PC-3 (cell line): Measurements from ENCODE around the gene RGS12.

Source experiments
- EZH2 ChIP-seq: fragments of 300-600 bp; sonication (generic); IDR thresholded peaks from one replicate; pipeline ENCODE4 v1.6.1; 2017; ENCODE audit warnings: antibody characterized with exemption, mild to moderate bottlenecking, low read length; ENCODE audit not compliant: unreplicated experiment
- EZH2phosphoT487 ChIP-seq: fragments of 300-600 bp; sonication (generic); IDR thresholded peaks from 2 replicates; pipeline ENCODE4 v1.6.1; 2018; ENCODE audit warnings: mild to moderate bottlenecking, antibody characterized with exemption, low read length, borderline replicate concordance
- TF ChIP-seq, protein P1 (sequence below): fragments of 300-600 bp; sonication (generic); conservative IDR thresholded peaks from 2 replicates; pipeline ENCODE4 v1.5.1; 2017; ENCODE audit warnings: antibody characterized with exemption, low read depth, mild to moderate bottlenecking, low read length

DNA sequence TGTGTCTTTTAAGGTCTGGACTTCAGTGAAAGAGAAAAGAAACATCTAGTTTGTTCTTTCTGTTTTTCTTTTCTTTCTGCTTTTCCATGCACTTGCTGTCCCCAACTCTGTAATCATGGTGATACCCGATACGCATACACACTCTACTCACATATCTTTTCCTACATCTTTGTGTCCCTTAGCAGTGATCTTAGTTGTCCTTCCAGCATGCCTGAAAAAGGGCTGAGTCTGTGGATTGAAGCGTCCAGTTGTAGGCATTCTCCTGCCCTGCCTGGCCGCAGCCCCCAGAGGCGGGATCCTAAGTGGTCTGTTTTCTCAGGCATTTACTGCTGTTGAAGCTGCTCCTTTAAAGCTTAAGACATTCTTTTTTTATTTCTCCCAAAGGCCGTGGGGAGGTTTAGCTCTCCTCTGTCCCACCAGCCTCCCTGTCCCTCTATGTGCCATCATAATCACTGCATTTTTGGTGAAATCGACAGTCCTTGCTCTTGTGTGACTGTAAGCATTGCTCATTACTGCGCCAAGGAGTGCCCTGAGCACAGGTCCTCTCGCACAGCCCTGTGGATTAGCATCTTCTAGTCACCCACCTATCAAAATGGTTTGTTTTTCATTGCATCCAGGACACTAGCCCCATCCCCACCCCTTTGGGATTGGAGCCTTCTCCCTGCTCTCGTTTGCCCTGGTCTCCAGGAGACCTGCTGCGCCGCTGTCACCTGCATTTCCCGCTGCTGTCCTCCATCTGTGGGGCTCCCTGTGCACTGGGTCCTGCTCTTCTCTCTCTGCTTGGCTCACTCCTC lies 4.4 kb downstream of the RGS12 start:
- TF ChIP-seq, protein P1, sequence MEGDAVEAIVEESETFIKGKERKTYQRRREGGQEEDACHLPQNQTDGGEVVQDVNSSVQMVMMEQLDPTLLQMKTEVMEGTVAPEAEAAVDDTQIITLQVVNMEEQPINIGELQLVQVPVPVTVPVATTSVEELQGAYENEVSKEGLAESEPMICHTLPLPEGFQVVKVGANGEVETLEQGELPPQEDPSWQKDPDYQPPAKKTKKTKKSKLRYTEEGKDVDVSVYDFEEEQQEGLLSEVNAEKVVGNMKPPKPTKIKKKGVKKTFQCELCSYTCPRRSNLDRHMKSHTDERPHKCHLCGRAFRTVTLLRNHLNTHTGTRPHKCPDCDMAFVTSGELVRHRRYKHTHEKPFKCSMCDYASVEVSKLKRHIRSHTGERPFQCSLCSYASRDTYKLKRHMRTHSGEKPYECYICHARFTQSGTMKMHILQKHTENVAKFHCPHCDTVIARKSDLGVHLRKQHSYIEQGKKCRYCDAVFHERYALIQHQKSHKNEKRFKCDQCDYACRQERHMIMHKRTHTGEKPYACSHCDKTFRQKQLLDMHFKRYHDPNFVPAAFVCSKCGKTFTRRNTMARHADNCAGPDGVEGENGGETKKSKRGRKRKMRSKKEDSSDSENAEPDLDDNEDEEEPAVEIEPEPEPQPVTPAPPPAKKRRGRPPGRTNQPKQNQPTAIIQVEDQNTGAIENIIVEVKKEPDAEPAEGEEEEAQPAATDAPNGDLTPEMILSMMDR: no peak
- TF ChIP-seq EZH2 (no peak), EZH2phosphoT487 (no peak)
